ENCODE measurements around the gene MGAT4D. TPM values are rescaled to one million over a fixed set of nuclear protein-coding genes. Genes with fewer than 3 reads are reported as not detected.
A peak's percentile ranks its signal among the peaks of the same experiment; 100 is the strongest.
"Not testable (repeated sequence)": the region's sequence is repeated elsewhere in the genome, so short reads cannot be mapped to it uniquely, and the experiment has no call there.

The MGAT4D gene
- polyA plus RNA-seq, result not detected
- long read RNA-seq, donor 1, result 0 reads
- long read RNA-seq, donor 2, result 0 reads
- long read RNA-seq, donor 3, result 0 reads
- long read RNA-seq, donor 4, result 0 reads
- long read RNA-seq, donor 5, result 0 reads
- long read RNA-seq, donor 6, result 0 reads
- long read RNA-seq, donor 7, result 0 reads
- long read RNA-seq, donor 8, result 0 reads
- long read RNA-seq, donor 9, result 0 reads
- long read RNA-seq, donor 10, partial matches to known transcripts, result 12 of 22 reads
- long read RNA-seq, donor 10, other reads (novel, unspliced or antisense), result 10 of 22 reads
- long read RNA-seq, donor 11, result 0 reads

DNA sequence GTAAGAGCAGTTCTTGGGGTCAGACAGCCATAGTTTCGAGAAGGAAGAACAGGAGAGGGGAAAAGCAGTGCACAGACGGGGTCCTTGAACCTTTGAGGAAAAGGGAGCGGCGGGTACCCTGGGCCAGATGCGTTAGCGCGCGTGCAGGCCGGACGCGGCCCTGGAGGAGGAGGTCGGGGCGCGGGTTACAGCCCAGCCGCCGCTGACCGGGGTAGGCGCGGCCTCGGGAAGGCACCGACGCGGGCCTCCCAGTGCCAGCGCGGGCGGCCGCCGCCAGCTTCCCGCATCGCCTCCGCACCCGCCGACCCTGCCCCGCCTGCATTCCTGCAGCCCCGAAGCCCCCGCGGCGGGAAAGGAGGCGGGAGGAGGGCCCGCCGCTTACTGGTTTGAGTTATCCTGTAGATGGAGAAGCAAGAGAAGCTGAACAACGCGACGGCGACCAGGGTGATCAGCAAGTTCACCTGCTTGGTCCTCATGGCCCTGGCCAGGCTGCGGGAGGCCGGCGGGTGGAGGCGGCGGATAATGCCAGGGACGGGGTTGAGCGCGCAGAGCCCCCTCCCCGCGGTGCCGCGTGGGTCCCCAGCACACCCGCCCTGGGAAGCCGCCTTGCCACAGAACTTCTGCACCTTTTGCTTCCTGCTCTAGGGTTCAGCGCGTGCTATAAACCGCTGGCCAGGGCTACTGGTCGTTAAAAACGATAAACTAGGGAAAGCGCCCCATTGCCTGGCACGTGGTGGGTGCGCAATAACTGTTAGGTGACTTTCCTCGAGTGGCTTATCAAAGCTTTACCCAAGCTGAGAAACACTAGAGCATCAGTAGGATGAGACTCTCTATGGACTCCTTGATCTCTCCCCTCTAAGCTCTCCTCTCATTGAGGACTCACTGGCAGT lies at the start of gene MGAT4D:
Gene MGAT4D (minus strand): TSS at position 547 of the 890 bp plus-strand sequence. CDS start 71 bp downstream, at position 476.
- Histone ChIP-seq H3K4me3 (ENCODE audit: low read length) (no peak within 1 kb of the TSS), H3K27ac (ENCODE audit: low read length) (no peak within 1 kb of the TSS), H3K9me3 (ENCODE audit: control insufficient read depth, low read depth, low read length) (no peaks in the 10 kb centered on the region), H3K4me1 (ENCODE audit: control insufficient read depth, insufficient read depth, low read length) (no peaks in the 10 kb centered on the region), H3K36me3 (ENCODE audit: control insufficient read depth, insufficient read depth, low read length) (no peaks in the 10 kb centered on the region), H3K27me3 (ENCODE audit: control insufficient read depth, insufficient read depth, low read length) (peaks cover 54% of the 10 kb centered on the region)
- peak in 1 of 2 donors; percentile 24 for DNase-seq
- no CpG with 5 or more reads among the region's 68 CpGs for WGBS (ENCODE audit: insufficient coverage, low lambda C conversion rate)

DNA sequence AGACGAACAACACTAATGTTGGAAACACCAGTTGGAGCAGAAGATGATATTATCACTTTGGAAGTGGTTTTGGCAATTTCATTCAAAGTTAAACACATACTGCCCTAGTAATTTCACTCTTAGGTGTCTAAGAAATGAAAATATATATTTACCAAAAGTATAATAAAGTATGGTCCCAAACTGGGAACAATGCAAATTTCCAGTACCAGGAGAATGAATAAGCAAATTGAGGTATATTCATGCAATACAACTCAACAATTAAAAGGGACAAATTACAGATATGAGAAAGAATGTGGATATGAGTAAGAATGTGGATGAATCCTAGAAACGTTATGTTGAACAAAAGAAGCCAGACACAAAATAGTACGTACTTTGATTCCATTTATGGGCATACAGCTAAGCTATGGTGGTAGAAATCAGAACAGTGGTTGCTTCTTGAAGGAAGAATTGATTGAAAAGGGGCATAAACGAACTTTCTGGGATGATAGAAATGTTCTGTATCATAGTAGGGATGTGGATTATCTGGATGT lies 35.9 kb upstream of the MGAT4D start:
- 100% methylated on average over 2 of the region's 4 CpGs for WGBS (ENCODE audit: insufficient coverage, low lambda C conversion rate)
- H3K27ac ChIP-seq (ENCODE audit: low read length), result no peak overlapping the region
- no peak overlapping the region for H3K4me3 ChIP-seq (ENCODE audit: low read length)
- no peaks in the 10 kb centered on the region for H3K4me1 ChIP-seq (ENCODE audit: control insufficient read depth, insufficient read depth, low read length)
- H3K36me3 ChIP-seq (ENCODE audit: control insufficient read depth, insufficient read depth, low read length), result peaks cover 11% of the 10 kb centered on the region
- H3K27me3 ChIP-seq (ENCODE audit: control insufficient read depth, insufficient read depth, low read length), result no peaks in the 10 kb centered on the region
- no peak for DNase-seq
- no peaks in the 10 kb centered on the region for H3K9me3 ChIP-seq (ENCODE audit: control insufficient read depth, low read depth, low read length)

DNA sequence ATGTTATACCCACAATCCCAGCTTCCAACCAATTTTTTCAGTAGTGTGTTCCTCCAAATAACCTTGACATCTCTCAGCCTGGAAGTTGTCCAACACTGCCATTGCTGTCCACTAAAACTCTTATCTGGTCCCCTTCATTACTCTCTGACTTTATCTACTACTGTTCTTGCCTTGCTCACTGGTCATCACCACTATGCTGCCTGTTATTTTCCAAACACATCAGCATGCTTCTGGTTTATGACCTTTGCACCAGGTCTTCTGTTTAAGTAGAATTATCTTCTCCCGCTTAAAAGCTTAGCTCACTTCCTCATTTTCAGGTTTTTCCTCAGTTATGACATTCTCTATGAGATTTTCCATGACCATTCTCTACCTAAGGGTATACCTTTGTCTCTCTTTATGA lies 31.3 kb upstream of the MGAT4D start:
- Histone ChIP-seq H3K36me3 (ENCODE audit: control insufficient read depth, insufficient read depth, low read length) (peaks cover 5% of the 10 kb centered on the region), H3K9me3 (ENCODE audit: control insufficient read depth, low read depth, low read length) (no peaks in the 10 kb centered on the region), H3K4me1 (ENCODE audit: control insufficient read depth, insufficient read depth, low read length) (no peaks in the 10 kb centered on the region), H3K27me3 (ENCODE audit: control insufficient read depth, insufficient read depth, low read length) (no peaks in the 10 kb centered on the region), H3K27ac (ENCODE audit: low read length) (no peak overlapping the region), H3K4me3 (ENCODE audit: low read length) (no peak overlapping the region)
- 0% methylated on average over 1 of the region's 1 CpG for WGBS (ENCODE audit: insufficient coverage, low lambda C conversion rate)
- DNase-seq, result peak; percentile 10 to 38

DNA sequence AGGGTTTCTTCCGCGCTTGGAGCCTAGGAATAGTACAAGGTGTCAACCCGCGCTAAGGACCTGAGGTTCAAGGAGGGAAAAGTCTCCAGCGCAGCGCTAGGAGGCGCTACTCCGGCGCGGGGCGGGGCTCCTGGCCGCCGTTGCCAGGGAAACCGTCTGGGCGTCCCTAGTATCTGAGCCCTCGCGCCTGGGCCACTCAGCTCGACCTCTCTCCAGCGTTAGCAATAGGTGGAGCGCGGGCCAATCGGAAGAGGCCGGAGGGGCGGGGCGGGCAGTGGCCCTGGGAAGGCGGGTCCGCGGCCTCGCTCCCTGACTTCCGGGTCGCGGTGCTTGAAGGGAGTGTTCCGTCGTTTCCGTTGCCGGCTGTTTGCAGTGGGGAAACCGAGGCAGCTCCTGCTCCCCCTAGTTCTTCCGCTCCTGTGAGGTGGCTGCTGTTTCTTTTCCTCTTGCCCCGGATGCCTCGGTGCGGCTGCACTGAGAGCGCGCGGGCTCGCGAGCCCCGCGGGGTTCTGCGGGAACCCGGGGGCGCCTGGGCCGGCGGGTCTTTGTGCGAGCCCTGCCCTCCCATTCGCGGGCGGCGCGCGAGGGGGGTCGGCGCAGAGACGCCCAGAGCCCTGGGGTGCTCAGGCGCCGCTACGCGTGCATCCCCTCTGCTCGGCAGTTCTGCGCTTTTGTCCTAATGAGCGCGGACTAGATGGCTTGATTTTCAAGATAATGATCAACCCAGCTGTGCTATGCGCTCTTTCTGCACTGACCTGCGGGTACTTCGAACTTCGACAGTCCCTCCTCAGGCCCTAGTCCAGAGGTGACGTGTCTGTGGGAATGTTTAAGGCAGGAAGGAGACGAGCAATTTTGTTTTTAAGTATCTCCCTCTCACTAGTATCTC lies 26.0 kb upstream of the MGAT4D start, which contains the start of gene ELMOD2:
Gene ELMOD2 (plus strand): TSS at position 312 of the 886 bp plus-strand sequence. CDS start 1,261 bp downstream, outside the sequence.
- no peaks in the 10 kb centered on the region for H3K4me1 ChIP-seq (ENCODE audit: control insufficient read depth, insufficient read depth, low read length)
- 0% methylated on average over 3 of the region's 77 CpGs for WGBS (ENCODE audit: insufficient coverage, low lambda C conversion rate)
- DNase-seq, result peak; percentile 98 to 99
- H3K27ac ChIP-seq (ENCODE audit: low read length), result peak within 1 kb of the TSS; percentile 72
- no peaks in the 10 kb centered on the region for H3K27me3 ChIP-seq (ENCODE audit: control insufficient read depth, insufficient read depth, low read length)
- no peaks in the 10 kb centered on the region for H3K9me3 ChIP-seq (ENCODE audit: control insufficient read depth, low read depth, low read length)
- peak within 1 kb of the TSS; percentile 63 for H3K4me3 ChIP-seq (ENCODE audit: low read length)
- peaks cover 5% of the 10 kb centered on the region for H3K36me3 ChIP-seq (ENCODE audit: control insufficient read depth, insufficient read depth, low read length)

DNA sequence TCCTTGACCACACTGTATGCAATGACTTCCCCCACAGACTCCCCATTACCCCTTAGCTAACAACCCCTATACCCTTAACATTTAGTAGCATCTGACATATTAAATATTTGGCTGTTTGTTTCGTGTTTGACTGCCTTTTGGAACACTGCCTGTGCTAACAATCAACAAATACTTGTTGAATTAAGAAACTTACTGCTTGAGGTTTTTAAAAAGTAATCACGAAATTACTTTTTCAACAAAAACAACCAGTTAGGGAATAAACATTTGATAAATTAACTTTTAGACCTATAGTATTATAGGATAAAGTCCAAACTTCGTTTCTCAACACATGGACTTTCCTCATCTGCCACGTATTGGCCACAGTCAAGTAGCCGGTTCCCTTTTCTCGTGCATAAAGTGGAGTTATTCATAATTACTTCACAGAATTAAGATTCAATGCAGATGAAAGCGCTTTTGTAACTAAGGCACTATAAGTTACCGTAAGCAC lies 25.3 kb upstream of the MGAT4D start:
- H3K9me3 ChIP-seq (ENCODE audit: control insufficient read depth, low read depth, low read length), result no peaks in the 10 kb centered on the region
- WGBS (ENCODE audit: insufficient coverage, low lambda C conversion rate), result 17% methylated on average over 1 of the region's 8 CpGs
- no peaks in the 10 kb centered on the region for H3K27me3 ChIP-seq (ENCODE audit: control insufficient read depth, insufficient read depth, low read length)
- H3K27ac ChIP-seq (ENCODE audit: low read length), result peak overlapping the region; percentile 0
- no peak for DNase-seq
- H3K4me1 ChIP-seq (ENCODE audit: control insufficient read depth, insufficient read depth, low read length), result no peaks in the 10 kb centered on the region
- peaks cover 5% of the 10 kb centered on the region for H3K36me3 ChIP-seq (ENCODE audit: control insufficient read depth, insufficient read depth, low read length)
- H3K4me3 ChIP-seq (ENCODE audit: low read length), result peak overlapping the region; percentile 63

DNA sequence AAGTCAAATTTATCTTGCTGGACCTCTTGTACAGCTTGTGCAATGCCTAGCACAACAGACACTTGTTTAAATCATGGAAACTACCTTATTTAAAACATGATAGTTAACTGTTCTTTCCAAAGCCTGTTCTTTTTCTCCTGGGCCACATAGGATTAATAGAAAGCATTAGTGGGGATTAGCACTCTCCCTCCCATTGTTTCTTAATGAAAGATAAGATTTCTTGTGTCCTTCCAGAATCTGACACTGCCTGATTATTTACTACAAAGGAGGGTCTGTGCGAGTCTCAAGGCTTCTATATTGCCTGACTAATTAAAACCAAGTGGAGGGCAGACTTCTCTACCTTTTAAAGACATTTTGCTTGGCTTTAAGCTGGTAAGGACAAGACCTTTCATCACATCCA lies 17.3 kb upstream of the MGAT4D start:
- no peaks in the 10 kb centered on the region for H3K36me3 ChIP-seq (ENCODE audit: control insufficient read depth, insufficient read depth, low read length)
- H3K9me3 ChIP-seq (ENCODE audit: control insufficient read depth, low read depth, low read length), result no peaks in the 10 kb centered on the region
- H3K27ac ChIP-seq (ENCODE audit: low read length), result no peak overlapping the region
- no peaks in the 10 kb centered on the region for H3K27me3 ChIP-seq (ENCODE audit: control insufficient read depth, insufficient read depth, low read length)
- no peaks in the 10 kb centered on the region for H3K4me1 ChIP-seq (ENCODE audit: control insufficient read depth, insufficient read depth, low read length)
- DNase-seq, result no peak
- no peak overlapping the region for H3K4me3 ChIP-seq (ENCODE audit: low read length)
- no CpG with 5 or more reads among the region's 1 CpG for WGBS (ENCODE audit: insufficient coverage, low lambda C conversion rate)

DNA sequence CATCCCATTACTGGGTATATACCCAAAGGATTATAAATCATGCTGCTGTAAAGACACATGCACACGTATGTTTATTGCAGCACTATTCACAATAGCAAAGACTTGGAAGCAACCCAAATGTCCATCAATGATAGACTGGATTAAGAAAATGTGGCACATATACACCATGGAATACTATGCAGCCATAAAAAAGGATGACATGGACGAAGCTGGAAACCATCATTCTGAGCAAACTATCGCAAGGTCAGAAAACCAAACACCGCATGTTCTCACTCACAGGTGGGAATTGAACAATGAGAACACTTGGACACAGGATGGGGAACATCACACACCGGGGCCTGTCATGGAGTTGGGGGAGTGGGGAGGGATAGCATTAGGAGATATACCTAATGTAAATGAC lies 15.7 kb upstream of the MGAT4D start:
- no CpG with 5 or more reads among the region's 5 CpGs for WGBS (ENCODE audit: insufficient coverage, low lambda C conversion rate)
- H3K36me3 ChIP-seq (ENCODE audit: control insufficient read depth, insufficient read depth, low read length); H3K4me1 ChIP-seq (ENCODE audit: control insufficient read depth, insufficient read depth, low read length); H3K27me3 ChIP-seq (ENCODE audit: control insufficient read depth, insufficient read depth, low read length); H3K9me3 ChIP-seq (ENCODE audit: control insufficient read depth, low read depth, low read length); DNase-seq; H3K4me3 ChIP-seq (ENCODE audit: low read length); H3K27ac ChIP-seq (ENCODE audit: low read length): not testable (repeated sequence)

DNA sequence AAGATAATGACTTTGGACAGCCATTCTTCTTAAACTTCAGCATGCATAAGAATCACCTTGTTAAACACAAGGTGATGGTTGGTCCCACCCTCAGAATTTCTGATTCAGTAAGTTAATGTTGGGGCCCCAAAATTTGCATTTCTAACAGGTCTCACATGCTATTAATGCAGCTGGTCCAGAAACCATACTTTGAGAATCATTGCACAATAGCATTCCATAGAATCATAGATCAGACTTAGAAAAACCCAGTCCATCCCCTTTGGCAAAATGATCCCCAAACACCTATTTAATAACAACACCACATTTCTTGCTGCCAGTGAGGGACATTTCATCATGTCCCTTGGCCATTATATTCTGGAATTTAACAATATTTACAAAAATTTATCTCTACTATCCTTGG lies 6.2 kb upstream of the MGAT4D start:
- H3K4me3 ChIP-seq (ENCODE audit: low read length), result no peak overlapping the region
- peaks cover 25% of the 10 kb centered on the region for H3K27me3 ChIP-seq (ENCODE audit: control insufficient read depth, insufficient read depth, low read length)
- no peaks in the 10 kb centered on the region for H3K4me1 ChIP-seq (ENCODE audit: control insufficient read depth, insufficient read depth, low read length)
- H3K27ac ChIP-seq (ENCODE audit: low read length), result no peak overlapping the region
- DNase-seq, result no peak
- H3K9me3 ChIP-seq (ENCODE audit: control insufficient read depth, low read depth, low read length), result no peaks in the 10 kb centered on the region
- no peaks in the 10 kb centered on the region for H3K36me3 ChIP-seq (ENCODE audit: control insufficient read depth, insufficient read depth, low read length)

DNA sequence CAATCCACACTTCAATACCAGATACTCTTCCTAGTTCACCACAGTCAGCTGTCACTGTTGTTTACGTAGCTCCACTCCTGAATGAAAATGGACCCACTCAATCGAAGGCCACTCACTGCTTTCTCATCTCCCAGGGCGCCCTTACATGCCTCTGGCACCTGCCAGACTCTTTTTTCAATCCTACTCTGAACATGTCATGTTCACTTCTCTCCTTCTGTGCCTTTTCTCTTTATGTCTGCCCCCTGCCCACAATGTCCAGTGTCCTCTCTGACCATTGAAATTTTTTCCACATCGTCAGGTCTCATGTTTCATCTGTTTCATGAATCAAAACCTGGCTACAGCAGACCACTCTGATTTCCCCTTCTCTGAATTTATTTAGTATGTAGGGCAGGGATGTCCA lies 1.3 kb upstream of the MGAT4D start:
- Histone ChIP-seq H3K36me3 (ENCODE audit: control insufficient read depth, insufficient read depth, low read length) (no peaks in the 10 kb centered on the region), H3K27me3 (ENCODE audit: control insufficient read depth, insufficient read depth, low read length) (peaks cover 53% of the 10 kb centered on the region), H3K4me3 (ENCODE audit: low read length) (no peak overlapping the region), H3K27ac (ENCODE audit: low read length) (no peak overlapping the region), H3K9me3 (ENCODE audit: control insufficient read depth, low read depth, low read length) (no peaks in the 10 kb centered on the region), H3K4me1 (ENCODE audit: control insufficient read depth, insufficient read depth, low read length) (no peaks in the 10 kb centered on the region)
- WGBS (ENCODE audit: insufficient coverage, low lambda C conversion rate), result 95% methylated on average over 3 of the region's 4 CpGs
- DNase-seq, result no peak

DNA sequence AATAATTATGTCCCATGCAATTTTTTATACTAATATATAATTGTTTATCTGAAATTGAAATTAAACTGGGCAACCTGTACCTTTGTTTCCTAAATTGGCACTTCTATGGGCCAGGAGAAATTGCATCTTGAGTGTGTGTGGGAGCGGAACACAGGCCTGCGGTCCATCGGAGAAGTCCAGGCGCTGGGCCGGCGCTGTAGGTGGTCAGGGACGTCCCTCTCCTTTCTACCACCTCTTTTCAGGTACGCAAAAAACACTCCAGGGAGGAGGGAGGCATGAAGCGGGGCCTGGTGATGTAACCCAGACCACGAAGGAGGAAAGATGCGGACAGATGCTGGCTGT lies 717 bp downstream of the MGAT4D start:
- 69% methylated on average over 6 of the region's 11 CpGs for WGBS (ENCODE audit: insufficient coverage, low lambda C conversion rate)
- no peak for DNase-seq
- no peaks in the 10 kb centered on the region for H3K9me3 ChIP-seq (ENCODE audit: control insufficient read depth, low read depth, low read length)
- no peak overlapping the region for H3K4me3 ChIP-seq (ENCODE audit: low read length)
- H3K36me3 ChIP-seq (ENCODE audit: control insufficient read depth, insufficient read depth, low read length), result no peaks in the 10 kb centered on the region
- no peak overlapping the region for H3K27ac ChIP-seq (ENCODE audit: low read length)
- peaks cover 53% of the 10 kb centered on the region for H3K27me3 ChIP-seq (ENCODE audit: control insufficient read depth, insufficient read depth, low read length)
- no peaks in the 10 kb centered on the region for H3K4me1 ChIP-seq (ENCODE audit: control insufficient read depth, insufficient read depth, low read length)

All from large intestine (tissue), 12 donors.